Measurements from ENCODE around the gene MYL5. TPM values are rescaled to one million over a fixed set of nuclear protein-coding genes. Genes with fewer than 3 reads are reported as not detected.
A peak's percentile ranks its signal among the peaks of the same experiment; 100 is the strongest.

The MYL5 gene
- total RNA-seq, 1 donor from 2014 or later = 1.1 TPM

DNA sequence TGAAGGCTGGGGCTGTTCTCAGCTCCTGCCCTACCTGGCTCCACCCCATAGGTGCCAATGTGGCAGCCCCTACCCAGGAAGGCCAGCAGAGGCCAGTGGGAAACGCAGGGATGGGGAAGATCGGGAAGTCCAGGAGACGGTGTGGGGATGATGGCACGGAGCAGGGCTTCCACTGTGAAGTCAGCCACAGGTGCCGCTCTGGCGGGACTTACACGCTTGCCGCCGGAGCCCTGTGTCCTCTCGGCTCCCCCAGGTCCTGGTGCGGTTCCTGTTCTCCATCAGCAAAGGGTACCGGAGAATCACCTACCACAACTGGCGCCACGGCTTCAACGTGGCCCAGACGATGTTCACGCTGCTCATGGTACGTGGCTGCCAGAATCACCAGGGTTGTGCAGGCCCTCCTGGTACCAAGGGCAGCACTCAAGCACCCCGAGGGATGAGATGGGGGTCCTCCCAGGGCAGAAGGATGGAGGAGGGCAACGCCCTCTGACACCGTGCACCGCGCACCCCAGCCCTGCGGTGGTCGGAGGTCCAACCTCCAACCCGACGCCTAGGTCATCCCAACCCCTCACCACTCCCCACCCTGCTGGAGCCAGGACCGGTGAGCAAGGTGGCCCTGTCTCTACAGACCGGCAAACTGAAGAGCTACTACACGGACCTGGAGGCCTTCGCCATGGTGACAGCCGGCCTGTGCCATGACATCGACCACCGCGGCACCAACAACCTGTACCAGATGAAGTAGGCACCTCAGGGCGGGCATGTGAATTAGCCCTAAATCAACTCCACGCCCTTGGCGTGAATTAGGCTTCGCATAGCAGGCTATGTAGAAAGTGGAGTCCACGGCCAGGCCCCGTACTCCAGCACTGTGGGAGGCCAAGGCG lies 12.2 kb upstream of the MYL5 start:
- intact Hi-C loops (cut with DNase I) = no loop called here
- no peak overlapping the region for H3K4me3 ChIP-seq
- H3K36me3 ChIP-seq = no peaks in the 10 kb centered on the region
- no peaks in the 10 kb centered on the region for H3K27me3 ChIP-seq
- TF ChIP-seq, protein P1, sequence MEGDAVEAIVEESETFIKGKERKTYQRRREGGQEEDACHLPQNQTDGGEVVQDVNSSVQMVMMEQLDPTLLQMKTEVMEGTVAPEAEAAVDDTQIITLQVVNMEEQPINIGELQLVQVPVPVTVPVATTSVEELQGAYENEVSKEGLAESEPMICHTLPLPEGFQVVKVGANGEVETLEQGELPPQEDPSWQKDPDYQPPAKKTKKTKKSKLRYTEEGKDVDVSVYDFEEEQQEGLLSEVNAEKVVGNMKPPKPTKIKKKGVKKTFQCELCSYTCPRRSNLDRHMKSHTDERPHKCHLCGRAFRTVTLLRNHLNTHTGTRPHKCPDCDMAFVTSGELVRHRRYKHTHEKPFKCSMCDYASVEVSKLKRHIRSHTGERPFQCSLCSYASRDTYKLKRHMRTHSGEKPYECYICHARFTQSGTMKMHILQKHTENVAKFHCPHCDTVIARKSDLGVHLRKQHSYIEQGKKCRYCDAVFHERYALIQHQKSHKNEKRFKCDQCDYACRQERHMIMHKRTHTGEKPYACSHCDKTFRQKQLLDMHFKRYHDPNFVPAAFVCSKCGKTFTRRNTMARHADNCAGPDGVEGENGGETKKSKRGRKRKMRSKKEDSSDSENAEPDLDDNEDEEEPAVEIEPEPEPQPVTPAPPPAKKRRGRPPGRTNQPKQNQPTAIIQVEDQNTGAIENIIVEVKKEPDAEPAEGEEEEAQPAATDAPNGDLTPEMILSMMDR (IDR thresholded peaks at IDR 0.05) = no peak
- no peak overlapping the region for H3K27ac ChIP-seq
- no peaks in the 10 kb centered on the region for H3K9me3 ChIP-seq
- no peaks in the 10 kb centered on the region for H3K4me1 ChIP-seq
- DNase-seq (ENCODE audit: low spot score in 2 of 2) = peak in 1 of 2 donors; percentile 58

DNA sequence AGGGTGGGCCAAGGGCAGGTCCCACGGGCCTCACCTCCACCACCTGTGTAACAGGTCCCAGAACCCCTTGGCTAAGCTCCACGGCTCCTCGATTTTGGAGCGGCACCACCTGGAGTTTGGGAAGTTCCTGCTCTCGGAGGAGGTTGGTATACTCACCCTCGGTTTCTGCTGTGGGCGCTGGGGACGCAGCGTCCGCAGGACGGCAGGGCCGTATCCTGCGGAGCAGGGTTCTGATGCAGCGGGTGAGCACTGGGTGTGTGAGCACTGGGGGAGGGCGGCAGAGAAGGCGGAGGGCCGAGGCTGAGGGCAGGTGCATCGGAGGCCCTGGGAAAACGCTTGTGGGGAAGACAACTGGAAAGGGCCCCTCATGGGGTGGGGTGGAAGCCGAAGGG lies 11.3 kb upstream of the MYL5 start:
- no peak overlapping the region for H3K27ac ChIP-seq

GRCh38 chr4:663438-664428 lies 10.6 kb upstream of the MYL5 start:
- Histone ChIP-seq H3K36me3 (no peaks in the 10 kb centered on the region), H3K27ac (no peak overlapping the region), H3K9me3 (no peaks in the 10 kb centered on the region), H3K27me3 (no peaks in the 10 kb centered on the region), H3K4me1 (no peaks in the 10 kb centered on the region), H3K4me3 (peak overlapping the region; percentile 56 to 59)
- peak in 1 of 2 donors; percentile 76 for DNase-seq (ENCODE audit: low spot score in 2 of 2)
- intact Hi-C loops (cut with DNase I) = no loop called here
- TF ChIP-seq, protein P1 (IDR thresholded peaks at IDR 0.05) = no peak

More for the DNA sequence above, 11.3 kb upstream of the MYL5 start:
- intact Hi-C loops (cut with DNase I) = no loop called here
- TF ChIP-seq, protein P1 (IDR thresholded peaks at IDR 0.05) = no peak
- Histone ChIP-seq H3K36me3 (no peaks in the 10 kb centered on the region), H3K27me3 (no peaks in the 10 kb centered on the region), H3K4me1 (no peaks in the 10 kb centered on the region), H3K9me3 (no peaks in the 10 kb centered on the region), H3K4me3 (peak overlapping the region; percentile 56 to 59)
- DNase-seq (ENCODE audit: low spot score in 2 of 2) = no peak

DNA sequence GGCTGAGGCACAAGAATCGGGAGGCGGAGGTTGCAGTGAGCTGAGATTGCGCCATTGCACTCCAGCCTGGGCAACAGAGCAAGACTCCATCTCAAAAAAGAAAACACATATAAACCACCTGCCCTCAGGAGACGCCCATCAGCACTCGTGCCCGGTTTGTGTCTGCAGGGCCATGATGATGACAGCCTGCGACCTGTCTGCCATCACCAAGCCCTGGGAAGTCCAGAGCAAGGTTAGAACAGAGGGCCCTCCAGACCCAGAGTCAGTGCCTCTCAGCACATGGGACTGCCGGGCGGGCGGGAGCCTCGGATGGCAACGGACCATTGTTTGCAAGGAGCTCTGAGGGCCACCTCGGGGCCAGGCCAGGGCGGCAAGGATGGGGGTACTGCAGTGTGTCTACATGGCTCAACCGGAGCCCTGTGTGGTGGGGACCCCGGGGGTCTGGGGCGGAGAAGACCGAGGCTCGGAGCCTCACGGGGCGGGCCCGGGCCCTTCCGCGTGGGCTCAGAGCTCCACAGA lies 9.6 kb upstream of the MYL5 start:
- Histone ChIP-seq H3K4me1 (no peaks in the 10 kb centered on the region), H3K9me3 (no peaks in the 10 kb centered on the region), H3K4me3 (no peak overlapping the region), H3K36me3 (no peaks in the 10 kb centered on the region), H3K27me3 (no peaks in the 10 kb centered on the region), H3K27ac (no peak overlapping the region)
- TF ChIP-seq, protein P1 (IDR thresholded peaks at IDR 0.05) = no peak
- DNase-seq (ENCODE audit: low spot score in 2 of 2) = peak in 1 of 2 donors; percentile 35
- intact Hi-C loops (cut with DNase I) = no loop called here

- no peak overlapping the region for H3K27ac ChIP-seq
- H3K9me3 ChIP-seq = no peaks in the 10 kb centered on the region
- H3K27me3 ChIP-seq = no peaks in the 10 kb centered on the region
- H3K4me1 ChIP-seq = no peaks in the 10 kb centered on the region
- DNase-seq (ENCODE audit: low spot score in 2 of 2) = no peak
- H3K36me3 ChIP-seq = no peaks in the 10 kb centered on the region
- no peak overlapping the region for H3K4me3 ChIP-seq
- intact Hi-C loops (cut with DNase I) = no loop called here
- TF ChIP-seq, protein P1 (IDR thresholded peaks at IDR 0.05) = no peak
These were observed 9.0 kb upstream of the MYL5 start for GRCh38 chr4:665381-665750.

All from ascending aorta (tissue), 2 donors.